ENCODE data around the gene DGKA.
A peak's percentile ranks its signal among the peaks of the same experiment; 100 is the strongest.

Gene DGKA

GRCh38 chr12:55908726-55909512 is 22.0 kb upstream of the DGKA start:
- Histone ChIP-seq H3K27ac (ENCODE audit: extremely low read depth, low read depth, low read length) (no peak overlapping the region), H3K4me1 (ENCODE audit: control insufficient read depth, insufficient read depth, low read length) (no peaks in the 10 kb centered on the region), H3K4me3 (ENCODE audit: low read depth, low read length) (no peak overlapping the region), H3K9me3 (ENCODE audit: control insufficient read depth, insufficient read depth, low read depth, low read length) (no peaks in the 10 kb centered on the region), H3K36me3 (ENCODE audit: control insufficient read depth in 2 of 2, insufficient read depth in 1 of 2, low read length in 2 of 2) (peaks cover 0 to 11% of the 10 kb centered on the region in 2 experiments; a peak in 2 of 3 replicates)
- CTCF ChIA-PET = interaction anchor here (0.5 to 1.7 kb wide), 3 partner anchors 17 to 83 kb away, joined by 3 to 6 read pairs (median 3); no protein-coding TSS in a partner anchor
- POLR2A ChIA-PET = interaction anchor here (0.6 kb wide), 1 partner anchor 159 kb away, joined by 3 read pairs; no protein-coding TSS in a partner anchor
- TF ChIP-seq SCRT2 (tag by site-specific recombination; IDR thresholded peaks at IDR 0.05) (peak; percentile 84), ZNF610 (tag by site-specific recombination; IDR thresholded peaks at IDR 0.05; ENCODE audit: borderline replicate concordance) (no peak), ZNF530 (tag by site-specific recombination; IDR thresholded peaks at IDR 0.05; ENCODE audit: low read depth) (no peak), ZNF510 (tag by site-specific recombination; IDR thresholded peaks at IDR 0.05; ENCODE audit: insufficient replicate concordance) (no peak), ZNF830 (tag by site-specific recombination; IDR thresholded peaks at IDR 0.05; ENCODE audit: low read depth) (no peak), SCRT1 (tag by site-specific recombination; IDR thresholded peaks at IDR 0.05; ENCODE audit: borderline replicate concordance) (peak; percentile 90), PRDM10 (tag by site-specific recombination; IDR thresholded peaks at IDR 0.05) (peak; percentile 83)

- Histone ChIP-seq H3K27ac (ENCODE audit: extremely low read depth, low read depth, low read length) (no peak overlapping the region), H3K36me3 (ENCODE audit: control insufficient read depth in 2 of 2, insufficient read depth in 1 of 2, low read length in 2 of 2) (peaks cover 0 to 17% of the 10 kb centered on the region in 2 experiments; a peak in 2 of 3 replicates), H3K4me1 (ENCODE audit: control insufficient read depth, insufficient read depth, low read length) (no peaks in the 10 kb centered on the region), H3K9me3 (ENCODE audit: control insufficient read depth, insufficient read depth, low read depth, low read length) (no peaks in the 10 kb centered on the region), H3K4me3 (ENCODE audit: low read depth, low read length) (no peak overlapping the region)
- TF ChIP-seq PBX3 (CRISPR knock-in tag; IDR thresholded peaks at IDR 0.05) = no peak
- no peak for TF ChIP-seq HOXC10 (CRISPR knock-in tag; IDR thresholded peaks at IDR 0.05)
- no peak for TF ChIP-seq AEBP2 (tag by site-specific recombination; IDR thresholded peaks at IDR 0.05; ENCODE audit: borderline replicate concordance)
- TF ChIP-seq ZBTB26 (tag by site-specific recombination; optimal IDR thresholded peaks at IDR 0.05) = no peak
- TF ChIP-seq ZNF132 (tag by site-specific recombination; IDR thresholded peaks at IDR 0.05; ENCODE audit: borderline replicate concordance) = no peak
- ChIA-PET CTCF (interaction anchor here (0.5 to 1.7 kb wide), 3 partner anchors 17 to 83 kb away, joined by 3 to 6 read pairs (median 3); no protein-coding TSS in a partner anchor), POLR2A (no interaction called here)
Observed at GRCh38 chr12:55909513-55909884, 21.5 kb upstream of the DGKA start.
